H9 (cell line): ENCODE results near the gene NEK4. TPM values are rescaled to one million over a fixed set of nuclear protein-coding genes. Genes with fewer than 3 reads are reported as not detected.
A peak's percentile ranks its signal among the peaks of the same experiment; 100 is the strongest.

Experiments used
- DNase-seq: peaks from one replicate; pipeline ENCODE4 v3.0.0-alpha.2; 2017
- H2AFZ ChIP-seq: one replicate; pipeline ENCODE4 v1.6.1; 2013; ENCODE audit warnings: mild to moderate bottlenecking, low read length, control low read depth, moderate library complexity
- H2AK5ac ChIP-seq: 2 replicates; pipeline ENCODE4 v1.6.1; 2013; ENCODE audit warnings: low read length, control low read depth, mixed read lengths; ENCODE audit not compliant: insufficient read length
- H2BK120ac ChIP-seq: one replicate; pipeline ENCODE4 v1.6.1; 2013; ENCODE audit warnings: low read depth, mild to moderate bottlenecking, low read length, control low read depth, inconsistent platforms; ENCODE audit not compliant: poor library complexity, severe bottlenecking
- H2BK12ac ChIP-seq: 2 replicates; pipeline ENCODE4 v1.6.1; 2013; ENCODE audit warnings: low read length, control low read depth, mixed read lengths, low read depth; ENCODE audit not compliant: insufficient read length
- H2BK15ac ChIP-seq: 2 replicates; pipeline ENCODE4 v1.6.1; 2013; ENCODE audit warnings: low read depth, low read length, control low read depth
- H2BK20ac ChIP-seq: one replicate; pipeline ENCODE4 v1.6.1; 2013; ENCODE audit warnings: low read depth, mild to moderate bottlenecking, low read length, control low read depth, inconsistent platforms; ENCODE audit not compliant: poor library complexity, severe bottlenecking
- H2BK5ac ChIP-seq: 2 replicates; pipeline ENCODE4 v1.6.1; 2013; ENCODE audit warnings: low read length, control low read depth, mixed read lengths; ENCODE audit not compliant: insufficient read length
- H3K14ac ChIP-seq: 2 replicates; pipeline ENCODE4 v1.6.1; 2013; ENCODE audit warnings: low read length, control low read depth; ENCODE audit not compliant: insufficient read depth
- H3K18ac ChIP-seq: 2 replicates; pipeline ENCODE4 v1.6.1; 2013; ENCODE audit warnings: low read depth, mild to moderate bottlenecking, mixed read lengths, low read length, control low read depth; ENCODE audit not compliant: insufficient read length
- H3K23ac ChIP-seq: 2 replicates; pipeline ENCODE4 v1.6.1; 2013; ENCODE audit warnings: low read length, control low read depth, mixed read lengths, low read depth; ENCODE audit not compliant: insufficient read length
- H3K23me2 ChIP-seq: 2 replicates; pipeline ENCODE4 v1.6.1; 2013; ENCODE audit warnings: low read depth, mild to moderate bottlenecking, mixed read lengths, low read length, control low read depth; ENCODE audit not compliant: insufficient read length, poor library complexity, severe bottlenecking
- H3K27ac ChIP-seq: 2 replicates; pipeline ENCODE4 v1.5.1; 2013; ENCODE audit warnings: low read length, control low read depth, mixed read lengths, low read depth; ENCODE audit not compliant: insufficient read length
- H3K27me3 ChIP-seq: 2 replicates; pipeline ENCODE4 v1.6.1; 2013; ENCODE audit warnings: low read length, control low read depth, inconsistent platforms; ENCODE audit not compliant: insufficient read depth
- H3K4ac ChIP-seq: 2 replicates; pipeline ENCODE4 v1.6.1; 2013; ENCODE audit warnings: low read depth, mild to moderate bottlenecking, control low read depth, inconsistent platforms, low read length, moderate library complexity
- H3K4me1 ChIP-seq: 2 replicates; pipeline ENCODE4 v1.6.1; 2013; ENCODE audit warnings: low read length, control low read depth, inconsistent platforms; ENCODE audit not compliant: insufficient read depth
- H3K4me2 ChIP-seq: 2 replicates; pipeline ENCODE4 v1.6.1; 2013; ENCODE audit warnings: low read length, control low read depth, mixed read lengths; ENCODE audit not compliant: insufficient read length, insufficient read depth
- H3K56ac ChIP-seq: 2 replicates; pipeline ENCODE4 v1.6.1; 2013; ENCODE audit warnings: low read depth, mild to moderate bottlenecking, mixed read lengths, low read length, control low read depth; ENCODE audit not compliant: insufficient read length
- H3K79me1 ChIP-seq: 2 replicates; pipeline ENCODE4 v1.6.1; 2013; ENCODE audit warnings: low read depth, mild to moderate bottlenecking, moderate library complexity, low read length, control low read depth, inconsistent platforms; ENCODE audit not compliant: insufficient read depth, poor library complexity, severe bottlenecking
- H3K79me2 ChIP-seq: 2 replicates; pipeline ENCODE4 v1.6.1; 2013; ENCODE audit warnings: low read length, control low read depth, inconsistent platforms; ENCODE audit not compliant: insufficient read depth
- H3K9ac ChIP-seq: 2 replicates; pipeline ENCODE4 v1.6.1; 2013; ENCODE audit warnings: low read length, control low read depth, mixed read lengths; ENCODE audit not compliant: insufficient read length; ENCODE audit errors: extremely low read depth
- H3K9me3 ChIP-seq: one replicate; pipeline ENCODE4 v1.6.1; 2013; ENCODE audit warnings: low read depth, low read length, inconsistent platforms; ENCODE audit not compliant: control insufficient read depth
- H3T11ph ChIP-seq: one replicate; pipeline ENCODE4 v1.6.1; 2013; ENCODE audit warnings: mild to moderate bottlenecking, low read length, control low read depth, inconsistent platforms
- H4K20me1 ChIP-seq: one replicate; pipeline ENCODE4 v1.6.1; 2013; ENCODE audit not compliant: control insufficient read depth, insufficient read length, insufficient read depth
- H4K5ac ChIP-seq: 2 replicates; pipeline ENCODE4 v1.6.1; 2013; ENCODE audit warnings: low read depth, mild to moderate bottlenecking, mixed read lengths, low read length, control low read depth; ENCODE audit not compliant: insufficient read length
- H4K8ac ChIP-seq: replicated peaks from 2 replicates; pipeline ENCODE4 v1.6.1; 2013; ENCODE audit warnings: low read length, control low read depth, mixed read lengths, low read depth; ENCODE audit not compliant: insufficient read length
- H4K91ac ChIP-seq: 2 replicates; pipeline ENCODE4 v1.6.1; 2013; ENCODE audit warnings: low read depth, mild to moderate bottlenecking, moderate library complexity, mixed read lengths, low read length, control low read depth; ENCODE audit not compliant: insufficient read length
- H3K27ac Mint-ChIP-seq, 3 experiments: 2 replicates in 2 of 3; 3 replicates in 1 of 3; pipeline ENCODE4 v1.8.0; 2020 to 2021; ENCODE audit warnings: mixed read lengths in 3 of 3, mild to moderate bottlenecking in 1 of 3, moderate library complexity in 1 of 3
- H3K27me3 Mint-ChIP-seq: 2 replicates; pipeline ENCODE4 v1.8.0; 2021; ENCODE audit warnings: low read depth, mild to moderate bottlenecking, moderate library complexity, mixed read lengths
- H3K36me3 Mint-ChIP-seq, 3 experiments: 2 replicates in 2 of 3; 3 replicates in 1 of 3; pipeline ENCODE4 v1.8.0; 2020 to 2021; ENCODE audit warnings: low read depth in 3 of 3, mixed read lengths in 3 of 3; ENCODE audit not compliant: insufficient read depth in 1 of 3
- H3K4me1 Mint-ChIP-seq, 2 experiments: 2 replicates each; pipeline ENCODE4 v1.8.0; 2020; ENCODE audit warnings: mixed read lengths in 2 of 2
- H3K4me3 Mint-ChIP-seq, 2 experiments: 2 replicates in 1 of 2; 3 replicates in 1 of 2; pipeline ENCODE4 v1.8.0; 2020 to 2021; ENCODE audit warnings: mild to moderate bottlenecking in 2 of 2, mixed read lengths in 2 of 2, moderate library complexity in 1 of 2
- H3K9me3 Mint-ChIP-seq, 2 experiments: 2 replicates in 1 of 2; 3 replicates in 1 of 2; pipeline ENCODE4 v1.8.0; 2020; ENCODE audit warnings: mild to moderate bottlenecking in 2 of 2, mixed read lengths in 2 of 2, moderate library complexity in 1 of 2
- CTCF ChIP-seq: fragments of 200-600 bp; sonication (generic); conservative IDR thresholded peaks from 3 replicates; pipeline ENCODE4 v1.8.0; 2021; ENCODE audit warnings: antibody characterized with exemption, mild to moderate bottlenecking
- WGBS: extraction: QIAGEN DNeasy Blood & Tissue Kit; methylation state at CpG from one replicate; pipeline ENCODE4 v1.1.7; 2013; ENCODE audit warnings: missing lambda C conversion rate, low lambda C conversion rate, mixed read lengths; ENCODE audit not compliant: insufficient read length; ENCODE audit errors: extremely low coverage; 5-methylcytosine and 5-hydroxymethylcytosine counted together
- total RNA-seq: library from RNA; stranded (reverse); gene quantifications from 2 replicates; pipeline ENCODE4 v1.2.1, GENCODE V29; 2021

NEK4 gene
- total RNA-seq, 1 experiment from 2014 or later = 36.0 TPM

- Histone ChIP-seq H3K23me2 (peaks cover 3% of the 10 kb centered on the region), H4K20me1 (no peaks in the 10 kb centered on the region), H3K9me3 (no peaks in the 10 kb centered on the region), H2BK15ac (no peak overlapping the region), H3K79me1 (peaks cover 13% of the 10 kb centered on the region), H2BK120ac (no peak overlapping the region), H3K4me1 (no peaks in the 10 kb centered on the region), H3K27me3 (no peaks in the 10 kb centered on the region), H2AK5ac (no peak overlapping the region), H3T11ph (no peak overlapping the region), H3K18ac (no peak overlapping the region), H3K14ac (no peak overlapping the region), H3K9ac (no peak overlapping the region), H2BK5ac (no peak overlapping the region), H3K79me2 (peaks cover 15% of the 10 kb centered on the region; the same call in 1 of the 2 replicates), H3K27ac (no peak overlapping the region), H4K5ac (no peak overlapping the region), H3K56ac (no peak overlapping the region), H2BK20ac (no peak overlapping the region), H4K8ac (no peak overlapping the region), H3K4ac (no peak overlapping the region), H3K23ac (no peak overlapping the region), H2AFZ (no peak overlapping the region), H2BK12ac (no peak overlapping the region), H4K91ac (no peak overlapping the region), H3K4me2 (no peak overlapping the region)
- Mint-ChIP-seq H3K4me3 (peak overlapping the region; percentile 30 to 38; a peak in 4 of 5 replicates), H3K36me3 (peaks cover 34 to 51% (median 49%) of the 10 kb centered on the region in 3 experiments), H3K27ac (peak overlapping the region in 1 of 3 experiments; percentile 22; a peak in 1 of 7 replicates), H3K4me1 (peaks cover 24 to 27% of the 10 kb centered on the region in 2 experiments), H3K9me3 (no peaks in the 10 kb centered on the region), H3K27me3 (peaks cover 3% of the 10 kb centered on the region; the same call in 1 of the 2 replicates)
- WGBS = no CpG with 5 or more reads among the region's 6 CpGs
- no peak for TF ChIP-seq CTCF
- DNase-seq = no peak
Observed at GRCh38 chr3:52683611-52684010, 87.1 kb downstream of the NEK4 start.
